SU-DHL-6 (cell line): Measurements from ENCODE around the gene ETS1.

Experiments used
- H2AFZ ChIP-seq: fragments of 200-600 bp; sonication (generic); 2 replicates; pipeline ENCODE4 v1.6.1; 2014; ENCODE audit warnings: low read depth, mild to moderate bottlenecking, moderate library complexity, mixed read lengths, antibody characterized with exemption, low read length; ENCODE audit not compliant: severe bottlenecking
- H3F3A ChIP-seq: fragments of 200-600 bp; shearing (Covaris generic); 2 replicates; pipeline ENCODE4 v1.6.0; 2016; ENCODE audit warnings: antibody characterized with exemption, mild to moderate bottlenecking; ENCODE audit not compliant: insufficient read depth
- H3K27ac ChIP-seq: fragments of 200-600 bp; sonication (generic); 2 replicates; pipeline ENCODE4 v1.5.1; 2016; ENCODE audit warnings: low read depth, mild to moderate bottlenecking, low read length, moderate library complexity, mixed read lengths
- H3K27me3 ChIP-seq: fragments of 200-600 bp; sonication (generic), shearing (Covaris generic); 2 replicates; pipeline ENCODE4 v1.6.0; 2014; ENCODE audit warnings: mild to moderate bottlenecking, low read length
- H3K36me3 ChIP-seq: fragments of 200-600 bp; sonication (generic); 2 replicates; pipeline ENCODE4 v1.6.1; 2014; ENCODE audit warnings: mild to moderate bottlenecking, low read length, mixed read lengths
- H3K4me2 ChIP-seq: fragments of 300-600, 200-600 bp; shearing (Covaris generic), sonication (generic); 2 replicates; pipeline ENCODE4 v1.6.0; 2014; ENCODE audit warnings: low read length, low read depth, mild to moderate bottlenecking; ENCODE audit not compliant: poor library complexity, severe bottlenecking
- H3K4me3 ChIP-seq: fragments of 200-600 bp; sonication (generic); 2 replicates; pipeline ENCODE4 v1.5.1; 2014; ENCODE audit warnings: antibody characterized with exemption, low read length, mild to moderate bottlenecking, mixed read lengths; ENCODE audit not compliant: insufficient read depth, poor library complexity, severe bottlenecking
- H3K79me2 ChIP-seq: fragments of 200-600 bp; sonication (generic); 2 replicates; pipeline ENCODE4 v1.6.1; 2014; ENCODE audit warnings: mild to moderate bottlenecking, low read length, moderate library complexity; ENCODE audit not compliant: insufficient read depth
- H3K9ac ChIP-seq: fragments of 200-600 bp; sonication (generic); 2 replicates; pipeline ENCODE4 v1.7.0; 2014; ENCODE audit warnings: mild to moderate bottlenecking, low read length
- H3K9me2 ChIP-seq: fragments of 200-600 bp; sonication (generic); replicated peaks from 2 replicates; pipeline ENCODE4 v1.6.1; 2014; ENCODE audit warnings: low read length; ENCODE audit not compliant: insufficient read depth
- H3K9me3 ChIP-seq: fragments of 200-600 bp; sonication (generic); 2 replicates; pipeline ENCODE4 v1.6.1; 2014; ENCODE audit warnings: low read length, mixed read lengths; ENCODE audit not compliant: insufficient read depth
- H4K20me1 ChIP-seq: fragments of 200-600 bp; sonication (generic); 2 replicates; pipeline ENCODE4 v1.6.1; 2014; ENCODE audit warnings: low read depth, mild to moderate bottlenecking, antibody characterized with exemption, low read length, moderate library complexity, mixed read lengths
- EZH2phosphoT487 ChIP-seq: fragments of 200-600 bp; sonication (generic), shearing (Covaris generic); conservative IDR thresholded peaks from 2 replicates; pipeline ENCODE4 v1.6.1; 2018; ENCODE audit warnings: mild to moderate bottlenecking, antibody characterized with exemption, low read length, moderate library complexity, mixed read lengths
- TF ChIP-seq, protein P1 (sequence below): fragments of 200-600 bp; sonication (generic); IDR thresholded peaks from one replicate; pipeline ENCODE4 v1.5.1; 2017; ENCODE audit warnings: antibody characterized with exemption, mild to moderate bottlenecking, low read length, moderate library complexity; ENCODE audit not compliant: insufficient read depth, poor library complexity, severe bottlenecking

Gene ETS1

DNA sequence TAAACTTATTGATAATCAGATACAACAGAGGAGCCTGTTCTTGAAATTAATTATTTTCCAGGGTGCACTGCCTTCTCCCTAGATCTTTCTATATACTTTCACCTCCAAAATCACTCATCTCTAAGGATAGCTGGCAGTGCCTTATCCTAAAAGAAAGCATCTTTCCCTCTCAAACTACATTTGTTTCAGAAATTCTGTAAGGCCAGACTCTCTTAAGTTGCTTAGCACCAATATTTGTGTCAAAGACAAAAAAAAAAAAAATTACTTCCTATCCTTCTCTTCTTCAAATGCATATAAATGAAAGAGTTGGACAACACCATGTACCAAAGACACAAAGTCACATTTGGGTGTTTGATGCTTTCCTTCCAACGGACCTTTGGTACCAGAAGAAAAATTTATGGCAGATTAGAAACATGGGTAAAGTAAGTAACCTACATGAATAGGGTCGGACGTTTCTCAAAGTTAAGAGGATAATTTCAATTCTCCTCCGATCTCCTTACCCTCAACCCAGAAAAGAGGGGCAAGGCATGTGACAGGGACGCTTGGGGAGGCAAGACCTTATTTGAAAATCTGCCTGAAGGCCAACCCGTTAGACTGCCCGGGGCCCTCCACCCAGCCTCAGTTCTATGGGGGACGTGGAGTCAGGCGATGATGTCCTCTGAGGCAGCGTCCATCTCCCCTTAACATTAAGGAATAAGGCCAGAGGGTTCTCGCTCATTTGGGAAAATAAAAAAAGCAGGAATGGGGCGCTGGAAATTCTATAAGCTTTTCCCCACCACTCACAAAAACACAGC is 66.3 kb downstream of the ETS1 start:
- Histone ChIP-seq H4K20me1 (0 out of 2 replicates have a peak, but pooled peaks cover under 1% of the 10 kb centered on the region), H3K4me3 (peak overlapping the region; percentile 83), H3K9me3 (no peaks in the 10 kb centered on the region), H3K27ac (peak overlapping the region; percentile 82), H3K79me2 (peaks cover 60% of the 10 kb centered on the region), H3K36me3 (peaks cover 8% of the 10 kb centered on the region; the same call in 1 of the 2 replicates), H3F3A (0 out of 2 replicates have a peak, but pooled peaks cover 4% of the 10 kb centered on the region), H2AFZ (no peak overlapping the region), H3K4me2 (peak overlapping the region; percentile 96), H3K9ac (peak overlapping the region; percentile 99), H3K9me2 (no peaks in the 10 kb centered on the region), H3K27me3 (no peaks in the 10 kb centered on the region)
- TF ChIP-seq, protein P1, sequence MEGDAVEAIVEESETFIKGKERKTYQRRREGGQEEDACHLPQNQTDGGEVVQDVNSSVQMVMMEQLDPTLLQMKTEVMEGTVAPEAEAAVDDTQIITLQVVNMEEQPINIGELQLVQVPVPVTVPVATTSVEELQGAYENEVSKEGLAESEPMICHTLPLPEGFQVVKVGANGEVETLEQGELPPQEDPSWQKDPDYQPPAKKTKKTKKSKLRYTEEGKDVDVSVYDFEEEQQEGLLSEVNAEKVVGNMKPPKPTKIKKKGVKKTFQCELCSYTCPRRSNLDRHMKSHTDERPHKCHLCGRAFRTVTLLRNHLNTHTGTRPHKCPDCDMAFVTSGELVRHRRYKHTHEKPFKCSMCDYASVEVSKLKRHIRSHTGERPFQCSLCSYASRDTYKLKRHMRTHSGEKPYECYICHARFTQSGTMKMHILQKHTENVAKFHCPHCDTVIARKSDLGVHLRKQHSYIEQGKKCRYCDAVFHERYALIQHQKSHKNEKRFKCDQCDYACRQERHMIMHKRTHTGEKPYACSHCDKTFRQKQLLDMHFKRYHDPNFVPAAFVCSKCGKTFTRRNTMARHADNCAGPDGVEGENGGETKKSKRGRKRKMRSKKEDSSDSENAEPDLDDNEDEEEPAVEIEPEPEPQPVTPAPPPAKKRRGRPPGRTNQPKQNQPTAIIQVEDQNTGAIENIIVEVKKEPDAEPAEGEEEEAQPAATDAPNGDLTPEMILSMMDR: no peak
- TF ChIP-seq EZH2phosphoT487: no peak

- H3K36me3 ChIP-seq: peaks cover 8% of the 10 kb centered on the region; the same call in 1 of the 2 replicates
- H3K9me2 ChIP-seq: no peaks in the 10 kb centered on the region
- H4K20me1 ChIP-seq: peaks cover 8% of the 10 kb centered on the region; the same call in 1 of the 2 replicates
- 0 out of 2 replicates have a peak, but pooled peaks cover 4% of the 10 kb centered on the region for H3F3A ChIP-seq
- no peak overlapping the region for H2AFZ ChIP-seq
- H3K4me3 ChIP-seq: peak overlapping the region; percentile 83
- H3K4me2 ChIP-seq: peak overlapping the region; percentile 96
- no peaks in the 10 kb centered on the region for H3K9me3 ChIP-seq
- H3K9ac ChIP-seq: peak overlapping the region; percentile 99
- no peaks in the 10 kb centered on the region for H3K27me3 ChIP-seq
- TF ChIP-seq, protein P1: no peak
- TF ChIP-seq EZH2phosphoT487: no peak
- peak overlapping the region; percentile 82 for H3K27ac ChIP-seq
- peaks cover 67% of the 10 kb centered on the region for H3K79me2 ChIP-seq
Measured at GRCh38 chr11:128520206-128520887, 67.0 kb downstream of the ETS1 start.

DNA sequence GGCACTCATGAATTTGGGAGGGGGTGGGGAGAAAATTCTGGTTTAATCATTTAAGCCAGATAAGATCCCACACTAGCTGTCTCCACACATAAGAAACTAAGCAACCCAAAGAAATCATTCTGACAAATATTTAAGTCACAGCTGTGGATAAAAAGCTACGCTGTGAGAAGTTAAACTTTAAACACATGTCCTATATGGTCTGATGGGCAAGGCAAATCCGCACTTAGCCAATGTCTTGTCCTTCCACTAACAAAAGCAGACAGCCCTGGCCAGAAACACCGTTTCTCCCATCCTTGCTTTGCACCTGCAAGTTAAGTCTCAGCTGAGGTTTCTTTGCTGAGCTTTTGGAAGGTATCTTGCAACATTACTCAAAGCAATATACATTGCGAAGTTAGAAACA is 68.0 kb downstream of the ETS1 start:
- Histone ChIP-seq H3K79me2 (peaks cover 77% of the 10 kb centered on the region), H3K27ac (peak overlapping the region; percentile 82), H2AFZ (no peak overlapping the region), H4K20me1 (peaks cover 18% of the 10 kb centered on the region), H3K9ac (peak overlapping the region; percentile 99), H3F3A (0 out of 2 replicates have a peak, but pooled peaks cover 4% of the 10 kb centered on the region), H3K9me3 (no peaks in the 10 kb centered on the region), H3K4me2 (peak overlapping the region; percentile 96), H3K36me3 (peaks cover 8% of the 10 kb centered on the region; the same call in 1 of the 2 replicates), H3K4me3 (peak overlapping the region; percentile 83), H3K9me2 (no peaks in the 10 kb centered on the region), H3K27me3 (no peaks in the 10 kb centered on the region)
- no peak for TF ChIP-seq EZH2phosphoT487
- TF ChIP-seq, protein P1: no peak
